Right lobe of liver (tissue), 4 donors: ENCODE measurements around the gene TTC28.

Source experiments
- CTCF ChIP-seq, 4 donors: fragments of 200-600 bp in 3 of 4; fragments of 450-650 bp in 1 of 4; IDR thresholded peaks; one replicate each; pipeline versions ENCODE4 v1.5.1 to v1.8.0; 2016 to 2022; ENCODE audit warnings: antibody characterized with exemption in 4 of 4, mild to moderate bottlenecking in 2 of 4
- POLR2A ChIP-seq: fragments of 450-650 bp; IDR thresholded peaks from one replicate; pipeline ENCODE4 v1.6.1; 2017; ENCODE audit warnings: antibody characterized with exemption, mild to moderate bottlenecking
- donor health status: DM: no; HTN: no; CAD: no.
- donor health status: DM: no; HTN: no; CAD: no.
- donor health status: DM: no; HTN: yes; CAD: no.

- TF ChIP-seq CTCF (IDR thresholded peaks at IDR 0.05), result peak in 1 of 4 donors; percentile 11
- TF ChIP-seq POLR2A, result no peak
These were observed 427.1 kb downstream of the TTC28 start for GRCh38 chr22:28252539-28252938.
